ENCODE data around the gene UACA. TPM values are rescaled to one million over a fixed set of nuclear protein-coding genes. Genes with fewer than 3 reads are reported as not detected.

UACA gene
- total and polyA plus RNA-seq, 2 of the 8 experiments (the other 6 are each of a cell fraction or from before 2014, with no cell fraction given) = 28.6 to 38.9 TPM

DNA sequence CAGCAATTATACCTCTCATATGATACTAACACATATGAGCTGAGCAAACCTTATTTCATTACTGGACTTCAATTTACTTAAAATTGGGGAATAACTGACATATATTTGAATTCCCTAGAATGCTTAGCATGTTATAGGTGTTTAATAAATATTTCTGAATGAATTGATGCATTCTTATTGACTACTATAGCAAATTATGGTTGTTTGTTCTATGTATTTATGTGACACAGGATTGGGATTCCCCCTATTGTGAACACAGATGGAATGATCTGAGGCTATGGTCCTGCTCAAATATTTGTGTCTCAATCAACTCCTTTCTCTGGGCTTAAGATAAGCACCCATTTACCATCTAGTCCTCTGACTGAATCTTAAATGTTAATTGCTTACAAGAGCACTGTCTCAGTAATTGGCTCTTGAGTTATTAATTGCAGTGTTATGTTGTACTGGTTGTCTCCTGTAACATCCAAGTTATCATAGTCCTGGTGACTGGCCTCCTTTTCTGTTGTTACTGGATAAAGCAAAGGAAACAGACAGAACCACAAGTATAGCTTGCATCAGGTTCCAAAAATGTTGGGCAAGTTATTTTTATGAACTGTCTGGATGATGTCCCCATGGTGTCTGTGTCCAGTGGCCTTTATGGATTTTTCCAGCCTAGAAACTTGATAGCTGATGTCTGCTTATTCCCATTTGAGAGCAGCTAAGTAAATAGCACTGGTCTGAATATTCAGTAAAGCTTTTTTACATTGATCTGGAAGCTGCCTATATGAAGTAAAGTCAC, 2.3 kb upstream of the UACA start:
- Histone ChIP-seq H3K23me2 (ENCODE audit: low read depth, low read length) (peaks cover 5% of the 10 kb centered on the region; the same call in 1 of the 2 replicates), H2BK5ac (ENCODE audit: low read depth, low read length) (no peak overlapping the region), H3K79me2 (ENCODE audit: control insufficient read depth in 1 of 2, insufficient read depth in 2 of 2, low read length in 2 of 2) (peaks cover 0 to 11% of the 10 kb centered on the region in 2 experiments; a peak in 2 of 4 replicates), H2BK20ac (ENCODE audit: low read length) (no peak overlapping the region), H3K4me1 (replicated peaks in 1 of 4; ENCODE audit: control insufficient read depth in 3 of 4, insufficient read depth in 4 of 4, low read length in 3 of 4) (peaks cover 0 to 3% (median 0%) of the 10 kb centered on the region in 4 experiments; a peak in 3 of 7 replicates), H2BK12ac (ENCODE audit: low read depth, low read length) (no peak overlapping the region), H3K79me1 (ENCODE audit: low read depth, low read length) (no peaks in the 10 kb centered on the region), H3K27me3 (replicated peaks in 1 of 4; ENCODE audit: control insufficient read depth in 3 of 4, extremely low read depth in 1 of 4, insufficient read depth in 3 of 4, low read length in 3 of 4) (no peaks in the 10 kb centered on the region), H3K23ac (ENCODE audit: insufficient read length) (no peak overlapping the region), H4K5ac (ENCODE audit: insufficient read length, low read depth, low read length) (no peak overlapping the region), H4K8ac (ENCODE audit: extremely low read depth, insufficient read depth, low read length) (no peak overlapping the region), H3K56ac (replicated peaks; ENCODE audit: insufficient read length, low read depth, low read length) (no peak overlapping the region), H3K9me3 (ENCODE audit: insufficient read depth in 2 of 2, low read depth in 1 of 2, low read length in 1 of 2) (no peaks in the 10 kb centered on the region), H3K14ac (ENCODE audit: insufficient read length) (no peak overlapping the region), H2AK5ac (ENCODE audit: low read depth, low read length) (no peak overlapping the region), H2AFZ (ENCODE audit: low read length) (no peak overlapping the region), H3K36me3 (ENCODE audit: control insufficient read depth in 2 of 4, insufficient read depth in 4 of 4, low read length in 3 of 4) (no peaks in the 10 kb centered on the region), H3K9ac (replicated peaks in 1 of 4; ENCODE audit: extremely low read depth in 1 of 4, low read depth in 3 of 4, low read length in 3 of 4) (no peak overlapping the region), H3K18ac (ENCODE audit: extremely low read depth, low read length) (no peak overlapping the region), H3K4me3 (ENCODE audit: extremely low read depth in 1 of 4, insufficient read depth in 2 of 4, low read depth in 3 of 4, low read length in 4 of 4) (no peak overlapping the region), H4K91ac (replicated peaks; ENCODE audit: insufficient read length, low read length) (no peak overlapping the region), H3K4ac (replicated peaks; ENCODE audit: insufficient read length, low read depth, low read length) (no peak overlapping the region), H2BK15ac (ENCODE audit: low read length) (no peak overlapping the region), H2BK120ac (replicated peaks; ENCODE audit: low read depth, low read length) (no peak overlapping the region), H3K27ac (ENCODE audit: low read depth, low read length) (no peak overlapping the region), H3K4me2 (ENCODE audit: insufficient read depth in 1 of 2, low read depth in 2 of 2, low read length in 2 of 2) (no peak overlapping the region), H4K20me1 (replicated peaks in 1 of 2; ENCODE audit: control insufficient read depth in 1 of 2, insufficient read depth in 2 of 2, low read length in 2 of 2) (no peaks in the 10 kb centered on the region)
- FAIRE-seq (no peak), DNase-seq (ENCODE audit: low read depth in 1 of 2, low spot score in 2 of 2) (no peak)
- TF ChIP-seq USF2 (IDR thresholded peaks at IDR 0.05; ENCODE audit: low read length) (no peak), GTF2F1 (IDR thresholded peaks at IDR 0.05; ENCODE audit: borderline replicate concordance, low read depth, low read length) (no peak), BRCA1 (IDR thresholded peaks at IDR 0.05; ENCODE audit: low read depth, low read length) (no peak), TBP (IDR thresholded peaks at IDR 0.05; ENCODE audit: low read depth, low read length) (no peak), BCL11A (IDR thresholded peaks at IDR 0.05; ENCODE audit: low read depth in 2 of 2, low read length in 2 of 2) (no peak), YY1 (IDR thresholded peaks at IDR 0.05; ENCODE audit: low read depth, low read length) (no peak)
- ChIA-PET POLR2A (ENCODE audit: partially characterized antibody) (no interaction called here), CTCF (ENCODE audit: partially characterized antibody) (interaction anchor here (0.6 to 0.9 kb wide), 2 partner anchors 19 to 1036 kb away, joined by 3 read pairs; no protein-coding TSS in a partner anchor)
